Limb (tissue), 2 donors: ENCODE data around the gene GABRB3.

ENCODE experiments used
- DNase-seq, 2 donors: peaks; one replicate each; pipeline ENCODE4 v3.0.0-alpha.2; 2016; ENCODE audit errors: extremely low spot score in 2 of 2

The GABRB3 gene

GRCh38 chr15:26772154-26773066 lies at the start of gene GABRB3:
Gene GABRB3, minus strand, starts transcription at chr15:26773066.
- DNase-seq, result peak in 1 of 2 donors; percentile 57

- peak; percentile 13 to 33 for DNase-seq
Observed at GRCh38 chr15:26807517-26808427, 34.9 kb upstream of the GABRB3 start.

- no peak for DNase-seq
Observed at GRCh38 chr15:26806574-26806973, 33.7 kb upstream of the GABRB3 start.

GRCh38 chr15:26806151-26806550 lies 33.3 kb upstream of the GABRB3 start:
- DNase-seq, result no peak

- no peak for DNase-seq
Observed at GRCh38 chr15:26805470-26805869, 32.6 kb upstream of the GABRB3 start.

GRCh38 chr15:26804063-26804804 lies 31.4 kb upstream of the GABRB3 start:
- peak in 1 of 2 donors; percentile 44 for DNase-seq

- DNase-seq, result no peak
Observed at GRCh38 chr15:26790118-26790517, 17.3 kb upstream of the GABRB3 start.

- DNase-seq, result no peak
Observed at GRCh38 chr15:26781816-26782215, 8.9 kb upstream of the GABRB3 start.

GRCh38 chr15:26773917-26774316 lies 1.1 kb upstream of the GABRB3 start:
- no peak for DNase-seq

GRCh38 chr15:26773067-26773877 lies 406 bp upstream of the GABRB3 start:
- DNase-seq, result peak; percentile 32 to 89

- DNase-seq, result peak; percentile 54 to 86
Observed at GRCh38 chr15:26771578-26772153, 1.2 kb downstream of the GABRB3 start.

GRCh38 chr15:26771168-26771567 lies 1.7 kb downstream of the GABRB3 start:
- no peak for DNase-seq

GRCh38 chr15:26767169-26767670 lies 5.6 kb downstream of the GABRB3 start:
- DNase-seq, result no peak

- no peak for DNase-seq
Observed at GRCh38 chr15:26766262-26766661, 6.6 kb downstream of the GABRB3 start.

- no peak for DNase-seq
Observed at GRCh38 chr15:26759986-26760385, 12.9 kb downstream of the GABRB3 start.

- no peak for DNase-seq
Observed at GRCh38 chr15:26758079-26758478, 14.8 kb downstream of the GABRB3 start.

GRCh38 chr15:26757141-26757540 lies 15.7 kb downstream of the GABRB3 start:
- no peak for DNase-seq

GRCh38 chr15:26744894-26745293 lies 28.0 kb downstream of the GABRB3 start:
- no peak for DNase-seq

GRCh38 chr15:26739791-26740190 lies 33.1 kb downstream of the GABRB3 start:
- no peak for DNase-seq

- DNase-seq, result no peak
Observed at GRCh38 chr15:26738996-26739395, 33.9 kb downstream of the GABRB3 start.
